Measurements from ENCODE around the gene LDHAL6B.

The LDHAL6B gene

GRCh38 chr15:59177317-59177660 is 29.4 kb upstream of the LDHAL6B start:
- DNase-seq (ENCODE audit: low spot score): no peak

- no peak for DNase-seq (ENCODE audit: low spot score)
Observed at GRCh38 chr15:59178151-59178695, 28.4 kb upstream of the LDHAL6B start.

GRCh38 chr15:59179717-59180116 is 26.9 kb upstream of the LDHAL6B start:
- DNase-seq (ENCODE audit: low spot score): no peak

- DNase-seq (ENCODE audit: low spot score): no peak
Observed at GRCh38 chr15:59180945-59181600, 25.6 kb upstream of the LDHAL6B start.

- no peak for DNase-seq (ENCODE audit: low spot score)
Observed at GRCh38 chr15:59185725-59186124, 20.9 kb upstream of the LDHAL6B start.

- DNase-seq (ENCODE audit: low spot score): no peak
Observed at GRCh38 chr15:59186501-59186900, 20.1 kb upstream of the LDHAL6B start.

- no peak for DNase-seq (ENCODE audit: low spot score)
Observed at GRCh38 chr15:59189241-59189640, 17.4 kb upstream of the LDHAL6B start.

GRCh38 chr15:59190291-59190690 is 16.4 kb upstream of the LDHAL6B start:
- no peak for DNase-seq (ENCODE audit: low spot score)

- DNase-seq (ENCODE audit: low spot score): no peak
Observed at GRCh38 chr15:59191855-59192237, 14.8 kb upstream of the LDHAL6B start.

- DNase-seq (ENCODE audit: low spot score): no peak
Observed at GRCh38 chr15:59194639-59195325, 11.9 kb upstream of the LDHAL6B start.

- DNase-seq (ENCODE audit: low spot score): no peak
Observed at GRCh38 chr15:59196416-59196815, 10.2 kb upstream of the LDHAL6B start.

- DNase-seq (ENCODE audit: low spot score): no peak
Observed at GRCh38 chr15:59197454-59197853, 9.2 kb upstream of the LDHAL6B start.

GRCh38 chr15:59199626-59200465 is 6.8 kb upstream of the LDHAL6B start:
- no peak for DNase-seq (ENCODE audit: low spot score)

GRCh38 chr15:59200560-59200959 is 6.1 kb upstream of the LDHAL6B start:
- DNase-seq (ENCODE audit: low spot score): no peak

GRCh38 chr15:59203008-59203407 is 3.6 kb upstream of the LDHAL6B start:
- DNase-seq (ENCODE audit: low spot score): no peak

- no peak for DNase-seq (ENCODE audit: low spot score)
Observed at GRCh38 chr15:59203657-59204056, 3.0 kb upstream of the LDHAL6B start.

GRCh38 chr15:59205839-59206622 is 612 bp upstream of the LDHAL6B start:
- no peak for DNase-seq (ENCODE audit: low spot score)

- no peak for DNase-seq (ENCODE audit: low spot score)
Observed at GRCh38 chr15:59208613-59209249, 2.1 kb downstream of the LDHAL6B start.

- DNase-seq (ENCODE audit: low spot score): no peak
Observed at GRCh38 chr15:59210186-59210585, 3.5 kb downstream of the LDHAL6B start.

- DNase-seq (ENCODE audit: low spot score): no peak
Observed at GRCh38 chr15:59216911-59217310, 10.3 kb downstream of the LDHAL6B start.

GRCh38 chr15:59217876-59218498 is 11.3 kb downstream of the LDHAL6B start:
- DNase-seq (ENCODE audit: low spot score): no peak
